Heart left ventricle (tissue), 16 donors: ENCODE measurements around the gene CFAP100. TPM values are rescaled to one million over a fixed set of nuclear protein-coding genes. Genes with fewer than 3 reads are reported as not detected.

Experiments
- ATAC-seq, 4 donors: fragments of 200-7000 bp; cut with Tn5 transposase; one replicate each; pipeline ENCODE4 v1.9.1; 2020 to 2022; ENCODE audit warnings: moderate library complexity in 4 of 4, mild to moderate bottlenecking in 3 of 4, moderate number of reproducible peaks in 1 of 4
- DNase-seq, 5 donors: peaks; one replicate each; pipeline ENCODE4 v3.0.0-alpha.2; 2020
- H3K27ac ChIP-seq, 12 donors: fragments of 200-600 bp; sonication (generic) in 4 of 12; one replicate each; pipeline versions ENCODE4 v1.5.0 to v1.8.0; 2016 to 2022; ENCODE audit warnings: mild to moderate bottlenecking in 2 of 12
- H3K27me3 ChIP-seq, 9 donors: fragments of 200-600 bp; sonication (generic) in 2 of 9; one replicate each; pipeline versions ENCODE4 v1.5.1 to v1.8.0; 2016 to 2022; ENCODE audit warnings: mild to moderate bottlenecking in 3 of 9
- H3K36me3 ChIP-seq, 9 donors: fragments of 200-600 bp; sonication (generic) in 2 of 9; one replicate each; pipeline versions ENCODE4 v1.5.0 to v1.8.0; 2018 to 2022; ENCODE audit warnings: mild to moderate bottlenecking in 2 of 9
- H3K4me1 ChIP-seq, 12 donors: fragments of 200-600 bp; sonication (generic) in 4 of 12; one replicate each; pipeline versions ENCODE4 v1.5.0 to v1.8.0; 2016 to 2022; ENCODE audit warnings: mild to moderate bottlenecking in 3 of 12
- H3K4me3 ChIP-seq, 12 donors: fragments of 200-600 bp; sonication (generic) in 4 of 12; one replicate each; pipeline versions ENCODE4 v1.5.0 to v1.8.0; 2017 to 2022; ENCODE audit warnings: mild to moderate bottlenecking in 9 of 12, moderate library complexity in 4 of 12
- H3K9me3 ChIP-seq, 12 donors: fragments of 200-600 bp; sonication (generic) in 4 of 12; one replicate each; pipeline versions ENCODE4 v1.5.0 to v1.8.0; 2016 to 2022; ENCODE audit warnings: mild to moderate bottlenecking in 1 of 12
- POLR2A ChIP-seq, 2 donors: fragments of 450-650 bp; IDR thresholded peaks; one replicate each; pipeline ENCODE4 v1.6.1; 2017; ENCODE audit warnings: antibody characterized with exemption in 2 of 2, mild to moderate bottlenecking in 2 of 2, moderate library complexity in 2 of 2
- WGBS, 4 donors: extraction: QIAGEN DNeasy Blood & Tissue Kit in 2 of 4; methylation state at CpG; one replicate each; pipeline versions ENCODE4 v1.1.5 to v1.1.7; 2013 to 2018; 5-methylcytosine and 5-hydroxymethylcytosine counted together
- intact Hi-C, 10 donors: fragments of 100-400 bp; cut with DNase I; formaldehyde crosslinking; loops; one replicate each; pipeline versions ENCODE4 v1.11.1 to v1.14.2; 2022
- polyA plus RNA-seq, 2 donors: library from polyadenylated mRNA; stranded (reverse); fragments of 200-250 nt; gene quantifications; one replicate each; pipeline ENCODE4 v1.2.3, GENCODE V29; 2013
- total RNA-seq, 9 donors: library from RNA; depleted of rRNA in 2 of 9; stranded (reverse); fragments of >200 nt in 2 of 9; fragmentation: NEBNext Ultra II Directional in 3 of 9; extraction: Animal tissue kit (Norgen Biotek cat#: 25700) in 3 of 9; gene quantifications; one replicate each; pipeline versions ENCODE4 v1.1.0 to v1.2.4, GENCODE V29; 2016 to 2023
- TF ChIP-seq, protein P1 (sequence below), 12 donors: fragments of 200-600 bp; sonication (generic) in 4 of 12; IDR thresholded peaks; one replicate each; pipeline versions ENCODE4 v1.5.0 to v1.8.0; 2018 to 2022; ENCODE audit warnings: antibody characterized with exemption in 12 of 12, mild to moderate bottlenecking in 5 of 12
- donor health status: ischemic (EF 13 %, LVEDD 7.1; RV severe dilation, severe dysfunction).
- donor health status: healthy with polysubstance abuse.
- donor health status: DM: no; HTN: yes; CAD: no.
- donor health status: DM: no; HTN: no; CAD: no.
- donor health status: ischemic (EF 25% LVEDD 6.9; RV normal size, moderate dysfunction).
- donor health status: ischemic (EF 25% LVEDD 5.7; RV mildly dilated, moderate dysfunction).
- donor health status: healthy.
- donor health status: DM: yes; HTN: yes; CAD: no.
- donor health status: ischemic (EF 35%, LVEDD 5.7; RV mildly dilated, moderate dysfunction).
- donor health status: nonischemic (EF 11% LVEDD 7.7; RV severe dilation, severe dysfunction).
- donor health status: DM: yes; HTN: yes; CAD: no.
- donor health status: PGD.
- donor health status: ischemic (EF 29% LVEDD 5.4; RV normal size, mild dysfunction).
- donor health status: nonischemic (EF 23%, LVEDD 6.1; RV moderate dilation, normal function).

The CFAP100 gene
- total and polyA plus RNA-seq, 11 donors, result not detected

DNA sequence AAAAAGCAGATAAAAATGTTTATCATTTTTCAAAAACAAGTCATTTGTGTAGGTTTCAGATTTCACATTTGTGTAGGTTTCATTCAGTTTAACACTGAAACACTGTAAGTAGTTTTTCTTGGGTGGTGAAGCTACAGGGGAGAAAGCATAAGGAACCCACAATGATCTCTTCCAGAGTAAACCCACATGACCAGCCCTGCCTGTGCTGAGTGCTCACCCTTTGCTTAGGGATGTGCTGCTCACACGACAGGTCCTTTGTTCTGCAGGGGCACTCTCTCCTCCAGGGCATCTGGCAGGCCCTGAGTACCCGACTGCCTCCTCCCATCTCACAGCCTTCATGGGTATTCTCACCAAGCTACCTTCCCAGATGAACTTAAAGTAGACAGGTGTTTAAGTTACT, 52.1 kb downstream of the CFAP100 start:
- no peak for ATAC-seq
- peaks cover 0 to 53% (median 42%) of the 10 kb centered on the region in 9 donors for H3K36me3 ChIP-seq
- 75 to 93% (median 85%) methylated on average over 2 of the region's 2 CpGs for WGBS, 4 donors
- peaks cover 0 to 18% (median 1%) of the 10 kb centered on the region in 12 donors for H3K4me1 ChIP-seq
- H3K27me3 ChIP-seq, result no peaks in the 10 kb centered on the region
- H3K4me3 ChIP-seq, result no peak overlapping the region
- DNase-seq, result no peak
- intact Hi-C loops, result no loop called here
- TF ChIP-seq, protein P1, sequence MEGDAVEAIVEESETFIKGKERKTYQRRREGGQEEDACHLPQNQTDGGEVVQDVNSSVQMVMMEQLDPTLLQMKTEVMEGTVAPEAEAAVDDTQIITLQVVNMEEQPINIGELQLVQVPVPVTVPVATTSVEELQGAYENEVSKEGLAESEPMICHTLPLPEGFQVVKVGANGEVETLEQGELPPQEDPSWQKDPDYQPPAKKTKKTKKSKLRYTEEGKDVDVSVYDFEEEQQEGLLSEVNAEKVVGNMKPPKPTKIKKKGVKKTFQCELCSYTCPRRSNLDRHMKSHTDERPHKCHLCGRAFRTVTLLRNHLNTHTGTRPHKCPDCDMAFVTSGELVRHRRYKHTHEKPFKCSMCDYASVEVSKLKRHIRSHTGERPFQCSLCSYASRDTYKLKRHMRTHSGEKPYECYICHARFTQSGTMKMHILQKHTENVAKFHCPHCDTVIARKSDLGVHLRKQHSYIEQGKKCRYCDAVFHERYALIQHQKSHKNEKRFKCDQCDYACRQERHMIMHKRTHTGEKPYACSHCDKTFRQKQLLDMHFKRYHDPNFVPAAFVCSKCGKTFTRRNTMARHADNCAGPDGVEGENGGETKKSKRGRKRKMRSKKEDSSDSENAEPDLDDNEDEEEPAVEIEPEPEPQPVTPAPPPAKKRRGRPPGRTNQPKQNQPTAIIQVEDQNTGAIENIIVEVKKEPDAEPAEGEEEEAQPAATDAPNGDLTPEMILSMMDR (IDR thresholded peaks at IDR 0.05), result no peak
- TF ChIP-seq POLR2A (IDR thresholded peaks at IDR 0.05), result no peak
- no peak overlapping the region for H3K27ac ChIP-seq
- no peaks in the 10 kb centered on the region for H3K9me3 ChIP-seq

DNA sequence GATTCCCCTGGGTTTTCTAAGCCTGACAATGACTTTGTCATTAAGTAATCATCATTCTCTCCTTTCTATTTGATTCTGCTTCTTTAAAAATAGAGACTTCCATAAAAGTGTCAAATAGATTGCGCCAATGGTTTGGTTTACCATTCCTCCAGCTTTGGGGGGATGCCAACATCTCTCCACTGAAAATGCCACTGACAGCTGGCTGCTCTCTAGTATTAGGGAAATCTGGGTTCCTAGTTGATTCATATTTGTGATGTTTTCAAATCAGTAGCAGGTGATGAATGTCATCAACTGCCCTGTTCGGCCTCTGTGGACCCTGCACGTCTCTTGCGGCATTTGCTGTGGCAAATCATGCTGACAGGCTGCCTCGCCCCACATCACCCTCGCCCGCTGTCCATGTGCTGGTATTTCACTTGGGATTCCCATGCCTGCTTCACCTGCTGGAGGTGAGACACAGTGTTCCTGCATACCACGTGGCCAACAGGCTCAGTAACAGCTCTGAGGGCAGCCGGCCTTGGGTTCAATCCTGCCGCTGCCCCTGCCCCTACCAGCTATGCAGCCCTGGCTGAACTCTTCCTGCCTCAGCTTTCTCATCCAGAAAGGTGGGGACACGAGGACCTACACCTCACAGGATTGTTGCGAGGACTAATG, 52.9 kb downstream of the CFAP100 start:
- peaks cover 0 to 11% (median 0%) of the 10 kb centered on the region in 12 donors for H3K4me1 ChIP-seq
- no peak for ATAC-seq
- DNase-seq, result no peak
- H3K9me3 ChIP-seq, result no peaks in the 10 kb centered on the region
- no peaks in the 10 kb centered on the region for H3K27me3 ChIP-seq
- no peak overlapping the region for H3K4me3 ChIP-seq
- peaks cover 0 to 60% (median 48%) of the 10 kb centered on the region in 9 donors for H3K36me3 ChIP-seq
- no peak for TF ChIP-seq POLR2A (IDR thresholded peaks at IDR 0.05)
- TF ChIP-seq, protein P1 (IDR thresholded peaks at IDR 0.05), result no peak
- H3K27ac ChIP-seq, result no peak overlapping the region
- intact Hi-C loops, result no loop called here
- 81 to 91% (median 86%) methylated on average over 11 to 12 of the region's 12 CpGs for WGBS, 4 donors

DNA sequence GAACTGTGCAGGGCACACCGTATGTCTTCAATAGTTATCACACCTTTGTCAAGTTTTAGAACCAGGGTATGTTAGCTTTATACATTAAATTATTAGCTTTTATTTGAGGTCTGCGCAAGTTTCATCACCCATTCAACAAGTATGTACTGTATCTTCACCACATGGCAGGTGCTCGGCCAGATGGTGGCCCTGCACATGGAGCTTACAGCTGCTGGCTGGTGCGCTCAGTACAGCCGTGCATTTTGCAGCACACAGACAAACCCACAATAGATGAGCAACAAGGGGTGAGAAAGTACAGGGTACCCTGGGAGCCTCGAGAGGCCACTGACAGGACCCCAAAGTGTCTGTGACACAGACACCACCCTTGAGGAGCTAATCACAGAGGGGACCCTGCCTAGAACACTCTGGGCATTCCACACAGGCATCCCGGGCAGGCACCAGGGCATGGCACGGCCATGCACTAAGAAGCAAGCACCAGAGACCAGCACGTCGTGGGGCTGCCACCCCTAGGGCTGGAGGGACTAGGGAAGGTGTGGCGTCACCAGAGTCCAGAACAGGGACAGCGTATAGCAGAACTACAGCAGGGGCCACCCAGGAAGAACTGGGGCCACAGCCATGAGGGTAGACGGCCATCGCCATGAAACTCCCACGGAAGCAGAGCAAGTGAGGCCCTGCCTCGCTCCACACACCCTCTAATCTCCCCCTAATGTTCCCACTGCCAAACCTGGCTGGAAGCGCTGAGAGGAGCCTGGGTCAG, 53.6 kb downstream of the CFAP100 start:
- Histone ChIP-seq H3K4me1 (peaks cover 0 to 11% (median 0%) of the 10 kb centered on the region in 12 donors), H3K36me3 (peaks cover 0 to 64% (median 49%) of the 10 kb centered on the region in 9 donors), H3K27ac (no peak overlapping the region), H3K9me3 (no peaks in the 10 kb centered on the region), H3K27me3 (no peaks in the 10 kb centered on the region), H3K4me3 (no peak overlapping the region)
- WGBS, 4 donors, result 91 to 95% (median 93%) methylated on average over 17 of the region's 17 CpGs
- no peak for DNase-seq
- intact Hi-C loops, result no loop called here
- no peak for ATAC-seq
- TF ChIP-seq, protein P1 (IDR thresholded peaks at IDR 0.05), result no peak
- TF ChIP-seq POLR2A (IDR thresholded peaks at IDR 0.05), result no peak

DNA sequence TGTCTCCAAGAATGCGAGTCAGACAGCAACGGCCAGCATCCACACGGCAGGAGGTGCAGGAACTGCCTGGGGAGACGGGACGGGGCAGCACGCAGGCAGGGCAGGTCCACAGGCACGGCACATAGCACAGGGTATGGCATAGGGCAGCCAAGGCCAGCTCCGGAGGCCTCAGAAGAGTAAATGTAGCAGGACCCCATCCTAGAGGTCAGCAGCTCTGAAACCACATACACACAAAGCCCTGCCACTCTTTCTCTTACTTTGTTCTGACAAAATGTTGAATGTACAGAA, 54.1 kb downstream of the CFAP100 start:
- DNase-seq (no peak), ATAC-seq (no peak)
- Histone ChIP-seq H3K27ac (no peak overlapping the region), H3K4me3 (no peak overlapping the region), H3K27me3 (no peaks in the 10 kb centered on the region), H3K36me3 (peaks cover 0 to 70% (median 54%) of the 10 kb centered on the region in 9 donors), H3K9me3 (no peaks in the 10 kb centered on the region), H3K4me1 (peaks cover 0 to 11% (median 0%) of the 10 kb centered on the region in 12 donors)
- intact Hi-C loops, result no loop called here
- no peak for TF ChIP-seq POLR2A (IDR thresholded peaks at IDR 0.05)
- TF ChIP-seq, protein P1 (IDR thresholded peaks at IDR 0.05), result no peak
- 87 to 89% (median 89%) methylated on average over 8 of the region's 8 CpGs for WGBS, 4 donors
